ENCODE results near the gene ARHGAP26.

Gene ARHGAP26

DNA sequence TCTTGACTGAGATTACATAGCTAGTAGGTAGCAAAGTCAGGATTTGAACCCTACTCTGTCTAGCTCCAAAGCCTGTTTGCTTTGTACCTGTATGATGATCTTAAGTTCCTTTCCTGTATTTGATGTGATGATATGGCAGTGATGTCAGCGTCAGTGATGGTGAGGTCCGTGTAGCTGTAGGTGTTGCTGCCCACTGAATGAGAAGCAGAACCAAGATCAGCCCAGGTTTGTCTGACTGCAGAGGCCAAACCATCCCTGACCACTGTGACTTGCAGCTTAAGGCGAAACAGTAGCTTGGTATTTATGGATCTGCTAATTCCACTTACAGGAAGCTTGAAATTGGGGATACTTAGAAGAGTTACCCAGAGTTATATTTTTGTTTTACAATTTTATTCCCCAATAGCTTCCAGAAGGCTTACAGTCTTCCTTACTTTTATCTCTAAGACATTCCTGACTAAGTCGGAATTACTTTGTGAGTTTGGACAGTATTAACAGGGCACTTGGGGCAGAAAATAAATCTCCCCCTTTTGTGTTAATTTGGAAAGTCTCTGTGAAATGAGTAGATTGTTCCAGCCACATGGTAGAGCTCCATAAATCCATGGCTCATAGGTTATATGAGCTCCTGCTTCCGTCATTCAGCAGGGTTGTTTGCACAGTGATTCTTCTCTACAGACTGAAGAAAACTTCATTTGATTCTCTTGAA is 359.9 kb downstream of the ARHGAP26 start:
- DNase-seq: no peak

DNA sequence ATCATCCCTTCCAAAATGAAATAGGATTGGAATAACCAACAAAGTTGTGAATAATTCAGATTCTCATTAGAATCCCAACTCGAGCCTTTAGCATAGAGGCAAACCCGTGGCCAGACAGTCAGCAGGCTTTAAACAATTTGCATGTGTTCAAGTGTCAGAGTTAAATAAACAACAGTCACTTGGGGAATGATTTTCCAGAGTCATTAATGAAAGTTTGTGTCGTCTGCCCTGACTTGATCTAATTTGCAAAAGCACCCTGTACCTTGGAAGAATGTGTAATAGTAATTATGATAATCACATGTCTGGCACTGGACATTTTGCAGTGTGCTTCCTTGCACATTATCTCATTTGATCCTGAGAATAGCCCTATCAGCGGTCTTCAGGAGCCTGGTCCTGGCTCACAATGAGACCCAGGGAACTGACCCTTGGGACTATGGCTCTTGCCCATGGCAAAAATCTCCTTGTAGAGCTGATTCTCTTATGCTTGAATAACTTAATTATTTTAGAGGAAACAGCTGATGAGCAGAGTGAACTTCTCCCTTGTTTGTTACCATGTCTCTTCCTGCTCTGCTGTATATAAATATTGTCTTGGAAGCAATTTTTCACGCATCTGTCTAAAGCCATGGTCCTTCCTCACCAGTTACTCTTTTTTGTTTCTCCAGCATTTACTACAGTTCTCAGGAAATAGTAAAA is 360.6 kb downstream of the ARHGAP26 start:
- DNase-seq: no peak

DNA sequence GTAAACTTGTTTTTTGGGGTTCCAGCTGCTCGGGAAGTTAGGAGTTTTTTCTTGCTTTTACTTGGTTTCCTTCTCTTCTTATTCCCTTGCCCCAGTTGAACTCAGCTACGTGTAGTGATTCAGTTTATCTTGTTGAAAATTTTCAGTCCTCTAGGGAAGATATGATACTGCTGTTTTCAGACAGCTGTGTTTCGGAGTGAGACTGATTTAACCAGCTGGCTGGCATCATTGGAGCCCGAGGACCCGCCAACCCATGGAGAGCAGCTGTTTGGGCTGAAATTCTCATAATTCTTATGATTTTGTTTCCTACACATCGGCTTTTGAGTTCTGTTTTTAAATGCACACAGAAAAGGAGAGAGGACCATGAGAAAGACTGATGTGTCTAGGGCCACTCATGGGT is 361.8 kb downstream of the ARHGAP26 start:
- no peak for DNase-seq

DNA sequence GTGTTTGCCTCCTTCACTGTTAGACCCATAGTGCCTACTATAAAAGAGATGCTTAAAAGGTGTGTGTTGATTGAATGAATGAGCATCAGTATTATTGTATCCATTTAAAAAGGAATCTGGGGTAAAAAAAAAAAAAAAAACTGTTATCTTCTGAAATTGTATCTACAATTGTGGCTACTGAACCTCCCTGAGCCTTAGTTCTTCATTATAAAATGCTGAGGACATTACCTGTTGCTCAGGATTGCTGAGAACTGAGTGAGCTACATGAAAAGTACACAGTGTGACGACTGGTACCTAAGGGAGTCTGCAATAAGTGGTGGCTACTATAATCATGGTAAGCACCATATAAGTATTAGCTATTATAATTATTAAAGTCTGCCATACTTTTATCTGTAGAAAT is 362.6 kb downstream of the ARHGAP26 start:
- DNase-seq: no peak

DNA sequence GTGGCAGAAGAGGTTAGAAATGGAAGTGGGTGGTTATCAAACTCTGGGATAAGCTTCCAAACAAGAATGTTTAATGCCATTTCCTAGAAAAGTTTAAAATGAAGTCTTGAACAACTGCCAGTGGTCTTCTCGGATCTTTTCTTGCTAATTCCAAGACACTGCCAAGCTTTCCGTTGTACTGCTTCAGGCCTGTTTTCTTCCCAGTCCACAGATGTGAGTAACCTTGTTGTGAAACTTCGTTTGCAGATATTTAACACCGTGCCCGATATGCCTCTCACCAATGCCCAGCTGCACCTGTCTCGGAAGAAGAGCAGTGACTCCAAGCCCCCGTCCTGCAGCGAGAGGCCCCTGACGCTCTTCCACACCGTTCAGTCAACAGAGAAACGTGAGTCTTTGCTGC is 363.5 kb downstream of the ARHGAP26 start:
- DNase-seq: no peak

DNA sequence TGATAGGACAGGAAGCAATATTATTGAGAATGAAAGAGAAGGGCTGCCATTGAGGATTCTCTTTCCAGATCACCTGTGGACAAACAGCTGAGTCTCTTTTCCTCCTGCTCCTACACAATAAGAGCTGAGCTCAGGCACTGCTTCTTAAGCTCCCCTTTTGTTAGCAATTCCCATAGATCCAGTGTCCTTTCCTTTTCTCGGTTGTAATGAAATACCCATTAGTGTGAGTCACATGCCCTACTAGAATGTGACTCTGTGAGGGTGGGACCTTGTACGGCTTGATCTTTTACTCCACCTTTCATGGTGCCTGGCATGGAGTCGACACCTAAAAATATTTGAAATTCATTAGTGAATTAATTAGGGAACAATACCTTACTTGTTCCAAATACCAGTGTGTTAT is 364.1 kb downstream of the ARHGAP26 start:
- no peak for DNase-seq

DNA sequence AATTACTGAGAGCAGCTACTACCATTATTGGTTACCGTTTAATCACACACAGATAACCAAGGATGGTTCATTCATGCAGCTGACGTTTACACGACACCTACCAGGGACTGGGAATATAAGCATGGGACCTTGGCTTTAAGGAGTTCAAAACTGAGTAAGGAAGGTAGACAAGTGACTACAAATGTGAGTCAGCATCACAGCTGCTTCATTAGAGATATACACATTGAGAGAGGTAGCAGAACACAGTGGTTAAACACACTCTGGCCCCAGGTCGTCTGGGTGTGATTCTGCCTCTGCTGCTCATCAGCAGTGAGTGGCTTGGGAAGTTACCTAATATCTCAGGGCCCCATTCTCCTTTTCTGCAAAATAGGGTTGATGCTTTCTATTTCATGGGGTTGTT is 364.7 kb downstream of the ARHGAP26 start:
- no peak for DNase-seq

DNA sequence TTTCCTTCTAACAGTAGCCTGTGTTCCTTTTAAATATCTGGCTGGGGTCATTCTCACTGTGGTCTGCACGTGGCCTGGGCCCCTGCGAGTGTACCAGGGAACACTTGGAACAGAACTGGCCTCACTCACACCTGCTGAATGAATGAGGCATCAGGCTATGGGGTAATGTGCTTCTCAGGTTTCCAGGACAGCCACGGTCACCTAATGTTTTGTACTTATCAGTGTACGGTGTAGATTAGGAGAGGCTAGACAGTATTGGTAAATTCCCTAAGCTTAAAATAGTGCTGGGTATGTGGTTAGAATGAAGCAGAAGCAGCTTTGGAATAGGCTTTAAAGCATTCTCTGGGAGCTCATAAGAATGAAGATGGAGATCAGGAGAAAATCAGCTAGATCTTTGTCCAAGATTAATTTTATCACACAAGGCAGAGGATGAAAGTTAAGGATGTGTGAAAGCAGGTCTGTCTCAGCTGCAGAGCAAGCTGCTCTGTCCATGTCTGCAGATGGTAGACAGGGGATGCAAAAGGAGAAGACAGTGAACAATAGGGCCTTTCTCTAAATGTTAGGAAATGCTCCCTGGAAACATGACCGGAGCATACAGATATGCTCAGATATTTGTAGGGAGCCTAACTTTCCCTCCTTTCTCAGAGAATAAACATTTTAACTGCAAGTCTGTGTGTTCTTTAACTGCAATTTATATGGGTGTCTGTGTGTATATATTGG is 365.8 kb downstream of the ARHGAP26 start:
- no peak for DNase-seq

DNA sequence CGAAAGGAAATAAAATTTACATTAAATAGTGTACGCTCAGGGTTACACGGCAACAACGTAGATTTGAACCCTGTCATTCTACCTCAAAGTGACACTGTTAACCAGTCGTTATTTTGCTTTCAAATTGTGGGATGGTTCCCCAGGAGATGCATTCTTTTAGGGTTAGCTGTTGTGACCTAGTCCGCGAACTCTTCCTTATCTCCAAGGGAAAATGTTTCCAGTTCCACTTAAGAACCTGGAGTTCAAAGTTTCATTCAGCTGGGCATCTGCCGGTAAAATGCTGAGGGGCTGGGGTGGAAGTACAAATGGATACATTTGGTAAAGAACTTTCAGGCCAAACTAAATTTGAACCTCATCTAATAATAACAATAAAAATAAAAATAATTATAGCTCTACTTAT is 368.7 kb downstream of the ARHGAP26 start:
- no peak for DNase-seq

DNA sequence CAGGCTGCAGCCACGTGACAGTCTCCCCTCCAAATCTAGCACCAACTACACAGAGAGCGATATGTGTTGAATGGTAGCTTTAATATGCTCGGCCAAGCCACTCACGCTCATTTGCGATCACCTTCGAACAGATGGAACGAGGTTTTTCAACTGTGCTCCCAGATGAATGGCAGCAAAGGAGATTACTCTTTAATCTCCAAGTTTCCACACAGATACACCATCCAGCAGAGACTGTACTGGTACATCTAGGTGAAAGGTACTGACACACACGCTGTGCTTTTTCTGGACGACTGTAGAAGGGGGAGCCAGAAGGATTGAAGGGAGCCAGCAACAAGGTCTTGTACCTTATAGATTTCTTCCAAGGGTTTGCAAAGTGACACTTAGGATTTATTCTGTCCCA is 369.4 kb downstream of the ARHGAP26 start:
- no peak for DNase-seq

DNA sequence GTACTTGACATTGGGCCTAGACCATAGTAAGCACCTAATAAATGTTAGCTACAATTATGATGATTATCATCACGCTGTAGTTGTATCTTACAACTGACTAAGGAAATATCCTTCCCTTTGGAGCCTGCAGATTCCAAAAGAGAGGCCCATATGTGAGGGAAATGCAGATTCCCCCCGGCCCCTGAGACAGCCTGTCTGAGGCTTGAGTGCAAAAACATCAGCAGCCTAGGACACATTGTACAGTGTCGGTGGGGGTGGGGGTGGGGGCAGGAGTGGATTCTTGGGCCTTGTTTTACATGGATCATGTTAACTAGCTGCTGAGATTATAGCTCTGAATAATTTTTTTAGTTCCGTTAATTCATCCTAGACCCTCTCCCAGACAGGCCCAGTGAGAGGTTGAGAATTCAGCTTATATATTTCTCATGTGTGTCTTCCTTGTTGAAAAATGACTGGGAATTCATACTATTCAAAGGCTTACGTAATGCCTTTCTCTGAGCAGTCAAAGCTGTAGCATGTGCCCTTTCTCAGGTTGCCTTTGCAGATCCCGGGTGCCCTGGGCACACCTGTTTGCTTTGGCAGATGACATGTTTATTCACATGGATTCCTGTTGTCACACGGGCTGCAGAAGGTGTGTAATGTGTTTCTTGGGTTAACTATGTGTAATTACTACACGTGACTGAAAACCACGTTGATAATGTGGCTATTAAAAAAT is 370.5 kb downstream of the ARHGAP26 start:
- DNase-seq: no peak

DNA sequence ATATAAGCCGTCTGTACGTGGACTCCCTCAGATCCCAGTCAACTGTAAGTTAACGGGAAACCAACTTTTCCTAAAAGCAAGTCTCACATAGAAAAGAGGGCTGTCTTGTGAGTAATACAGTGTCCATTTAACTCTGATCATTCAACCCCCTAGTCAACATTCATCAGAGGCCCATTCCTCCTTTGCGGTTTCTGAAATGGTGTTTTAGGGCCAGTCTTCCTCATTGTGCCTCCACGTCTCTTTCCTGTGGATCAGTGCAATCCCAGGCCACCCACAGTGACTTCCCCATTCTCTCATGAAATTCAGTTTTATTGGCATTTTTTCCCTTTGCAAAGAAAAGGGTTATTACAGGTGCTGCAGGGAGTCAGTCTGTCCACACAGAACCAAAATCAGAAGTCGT is 371.5 kb downstream of the ARHGAP26 start:
- DNase-seq: no peak

DNA sequence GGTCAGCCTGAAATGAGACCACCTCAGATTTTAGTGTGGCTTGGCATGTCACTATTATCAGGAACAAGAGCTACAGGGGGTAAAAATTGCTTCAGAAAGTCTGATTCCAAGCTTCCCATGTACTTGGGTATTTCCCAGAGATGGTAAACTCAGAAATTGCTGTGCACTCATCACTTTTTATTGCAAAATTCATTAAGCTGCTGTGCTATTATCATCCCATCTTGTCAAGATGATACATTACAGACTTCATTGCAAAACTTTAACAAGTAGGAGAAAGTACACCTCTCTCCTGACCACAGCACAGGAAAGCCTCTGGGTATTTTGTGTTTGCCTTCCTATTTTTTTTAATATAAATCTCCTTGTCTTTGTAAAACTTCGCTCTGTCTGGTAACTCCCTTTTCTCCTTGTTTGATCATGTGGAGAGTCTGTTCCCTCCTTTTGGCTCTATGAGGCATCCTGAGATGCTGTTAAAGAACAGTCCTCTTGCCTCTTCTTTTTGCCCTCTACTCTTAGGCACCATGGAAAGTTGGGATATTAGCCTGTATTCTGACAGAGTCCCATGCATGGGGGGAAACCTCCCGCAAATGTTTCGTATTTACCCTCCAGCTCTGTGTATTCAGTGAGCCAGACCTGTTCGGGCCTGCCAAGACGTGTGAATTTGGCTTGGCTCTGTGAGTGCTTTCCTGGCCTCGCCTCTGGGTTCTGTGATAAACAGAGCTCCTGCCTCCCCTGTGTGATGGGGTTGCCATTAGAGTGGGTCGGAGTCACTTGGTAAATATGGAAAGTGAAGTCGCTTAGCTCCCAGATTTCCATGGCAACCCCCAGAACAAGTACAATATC is 372.6 kb downstream of the ARHGAP26 start:
- DNase-seq: no peak

DNA sequence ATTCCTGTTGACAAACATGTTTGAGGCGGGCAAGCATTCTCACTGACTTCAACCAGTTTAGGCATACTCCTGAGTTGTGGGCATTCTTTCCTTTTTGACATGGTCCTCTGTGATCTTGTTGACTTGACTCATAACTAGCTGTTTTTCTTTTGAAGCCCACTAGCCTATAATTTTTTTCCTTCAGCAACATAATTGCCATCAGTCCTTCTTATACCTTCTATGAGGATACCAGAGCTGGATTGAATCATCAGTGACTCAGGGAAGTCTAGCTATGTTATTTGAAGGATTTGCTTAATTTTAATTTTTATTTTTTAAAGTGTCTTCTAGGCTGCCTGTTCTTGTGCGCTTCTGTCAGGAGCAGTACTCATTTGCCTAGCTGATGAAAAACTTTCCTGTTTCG is 373.8 kb downstream of the ARHGAP26 start:
- DNase-seq: no peak

DNA sequence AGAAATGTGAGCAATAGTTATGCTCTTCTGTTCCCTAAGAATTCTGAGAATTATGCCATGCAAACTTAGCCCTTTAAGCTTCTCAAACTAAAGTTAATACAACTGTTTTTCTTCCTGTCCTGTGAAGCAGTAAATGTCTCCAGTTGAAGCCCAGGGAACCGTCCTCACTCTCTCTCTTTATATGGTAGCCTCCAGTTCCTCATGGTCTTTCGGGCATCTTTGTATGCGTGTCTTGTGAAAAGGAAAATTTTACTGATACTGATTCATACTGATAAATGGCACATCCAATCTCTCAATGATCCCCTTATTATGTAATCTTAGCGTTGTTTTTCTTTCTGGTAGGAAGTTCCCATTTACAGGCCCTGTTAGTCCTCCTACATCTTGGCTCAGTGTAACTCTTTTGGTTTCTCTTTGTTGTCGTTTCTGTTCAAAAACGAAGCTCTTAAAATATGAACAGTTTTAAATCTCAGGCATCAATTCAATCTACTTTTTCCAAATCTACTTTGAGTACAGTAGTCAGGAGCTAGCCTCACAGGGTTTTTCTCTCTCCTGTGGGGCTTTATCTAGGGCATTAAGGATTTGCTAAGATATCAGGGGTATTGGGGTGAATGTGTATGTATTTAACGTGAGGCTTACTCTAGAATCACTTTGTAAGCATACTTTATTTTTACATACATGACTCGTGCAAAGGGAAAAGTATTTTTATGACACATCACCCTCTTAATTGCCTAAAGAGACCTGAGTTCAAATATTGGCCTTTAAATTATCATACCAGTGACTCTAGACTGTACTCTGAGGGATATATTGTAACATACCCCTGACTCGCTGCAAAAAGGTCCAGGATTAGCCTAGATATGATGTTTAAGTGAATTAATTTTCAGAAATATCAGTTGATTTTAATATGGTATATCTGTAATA is 375.3 kb downstream of the ARHGAP26 start:
- no peak for DNase-seq

DNA sequence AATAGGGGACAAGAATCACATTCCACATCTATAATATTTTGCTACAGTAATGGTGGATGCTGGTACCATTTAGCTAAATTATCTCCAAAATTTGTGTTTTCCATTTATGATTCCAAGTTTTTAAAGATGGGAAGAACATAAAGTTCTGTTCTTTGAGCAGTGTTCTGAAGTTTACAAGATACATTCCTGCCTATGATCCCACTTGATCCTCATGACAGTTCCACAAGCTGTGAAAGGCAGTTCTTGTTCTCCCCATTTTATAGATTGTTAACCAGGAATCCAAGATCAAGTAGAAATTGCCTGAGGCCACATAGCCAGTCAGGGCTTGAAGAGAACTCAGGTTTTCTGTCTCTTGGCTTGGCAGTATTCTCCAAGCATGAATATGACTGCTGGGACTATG is 376.0 kb downstream of the ARHGAP26 start:
- no peak for DNase-seq

DNA sequence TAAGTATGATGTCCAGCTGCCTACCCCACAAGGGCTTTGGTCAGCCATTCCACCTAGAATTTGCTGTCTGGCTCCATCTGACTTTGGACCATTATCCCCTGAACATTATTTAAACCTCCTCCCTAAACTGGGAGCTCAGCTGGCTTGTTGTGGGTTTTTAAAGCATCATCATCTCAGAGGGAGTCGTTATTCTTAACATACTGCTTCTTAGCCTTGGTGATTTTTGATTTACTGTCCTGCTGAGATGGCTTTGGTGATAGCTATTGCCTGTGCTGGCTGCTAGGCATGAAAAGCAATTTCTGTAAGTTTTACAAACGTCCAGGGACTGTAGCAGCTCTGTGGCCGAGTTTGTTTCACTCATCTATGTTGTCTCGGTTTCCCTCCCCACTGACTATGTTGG is 377.2 kb downstream of the ARHGAP26 start:
- DNase-seq: no peak

DNA sequence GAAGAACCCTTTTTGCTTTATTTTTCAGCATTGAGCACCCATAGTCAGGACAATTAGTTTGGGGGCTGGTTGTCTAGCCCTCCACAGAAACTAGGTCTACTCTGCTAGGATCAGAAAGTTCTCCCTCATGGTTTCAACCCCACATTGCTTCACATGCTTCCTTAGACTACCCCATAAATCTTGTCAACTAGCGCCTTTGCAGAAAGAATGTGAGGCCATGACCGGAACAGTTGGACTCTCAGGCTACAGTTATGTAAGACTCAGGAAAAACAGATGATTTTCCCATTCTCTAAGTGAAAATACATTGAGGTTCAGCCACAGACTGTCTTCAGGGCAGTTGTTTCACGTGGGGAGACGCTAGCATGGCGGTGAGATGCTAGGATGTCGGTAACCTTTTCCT is 377.7 kb downstream of the ARHGAP26 start:
- DNase-seq: no peak

DNA sequence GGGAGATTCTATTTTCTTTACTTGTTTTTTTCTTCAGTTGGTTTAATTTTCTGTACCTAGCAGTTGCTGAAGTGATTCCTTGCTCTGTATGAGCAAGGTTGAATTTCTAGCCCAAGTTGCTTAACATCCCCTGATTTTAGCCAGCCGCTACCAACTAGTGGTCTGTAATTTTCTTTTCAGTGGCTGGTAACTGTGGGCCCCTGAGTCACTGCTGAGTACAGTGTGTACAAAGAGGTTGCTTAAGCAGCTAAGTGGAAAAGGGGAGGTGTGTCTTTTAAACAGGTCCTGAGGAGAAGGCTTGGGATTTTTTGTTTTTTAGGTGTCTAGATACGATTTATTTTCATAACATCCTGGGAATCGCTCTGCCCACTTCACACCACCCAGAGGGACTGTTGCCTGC is 378.6 kb downstream of the ARHGAP26 start:
- no peak for DNase-seq

DNA sequence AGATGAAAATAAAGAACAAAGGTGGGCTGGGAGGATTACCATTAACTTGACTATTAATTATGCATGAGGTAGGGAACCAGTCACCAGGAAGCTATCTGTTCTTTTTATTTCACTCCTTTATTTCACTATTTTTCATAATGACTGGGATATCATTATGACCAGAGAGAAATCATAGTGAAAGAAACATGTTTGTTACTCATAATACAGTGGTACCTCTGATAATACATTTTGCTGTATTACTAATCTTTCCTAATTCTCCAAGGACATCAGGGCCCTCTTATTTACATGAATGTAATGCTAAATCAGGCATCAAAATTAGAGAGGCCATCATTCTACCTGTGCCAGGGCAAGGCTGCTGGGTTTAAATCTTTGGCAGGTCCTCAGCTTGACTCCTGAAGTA is 379.6 kb downstream of the ARHGAP26 start:
- no peak for DNase-seq

DNA sequence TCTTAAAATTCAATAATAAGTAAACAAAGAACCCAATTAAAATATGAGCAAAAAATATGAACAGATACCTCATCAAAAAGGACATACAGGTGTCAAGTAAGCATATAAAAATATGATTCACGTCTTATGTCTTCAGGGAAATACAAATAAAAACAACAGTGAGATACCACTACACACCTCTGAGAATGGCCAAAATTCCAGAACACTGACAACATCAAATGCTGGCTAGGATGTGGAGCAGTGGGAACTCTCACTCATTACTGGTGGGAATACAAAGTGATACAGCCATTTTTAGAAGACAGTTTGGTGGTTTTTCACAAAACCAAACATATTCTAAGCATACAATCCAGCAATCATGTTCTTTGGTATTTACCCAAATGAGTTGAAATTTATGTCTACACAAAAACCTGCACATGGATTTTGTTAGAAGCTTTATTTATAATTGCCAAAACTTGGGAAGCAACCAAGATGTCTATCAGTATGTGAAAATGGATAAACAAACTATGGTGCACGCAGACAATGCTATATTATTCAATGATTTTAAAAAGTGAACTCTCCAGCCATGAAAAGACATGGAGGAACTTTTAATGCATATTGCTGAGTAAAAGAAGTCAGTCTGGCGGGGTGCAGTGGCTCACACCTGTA is 381.0 kb downstream of the ARHGAP26 start:
- DNase-seq: no peak

Data from T-helper 1 cell (primary cell).